ENCODE measurements around the gene RAB29.
A peak's percentile ranks its signal among the peaks of the same experiment; 100 is the strongest.

- TF ChIP-seq CTCF (IDR thresholded peaks at IDR 0.05) (peak in 5 of 7 experiments; percentile 67 to 81 (median 73)), POLR2AphosphoS5 (IDR thresholded peaks at IDR 0.05) (no peak), EP300 (IDR thresholded peaks at IDR 0.05) (no peak)
These were observed 16.4 kb upstream of the RAB29 start for GRCh38 chr1:205791568-205792180.

Data from stomach (tissue), 4 donors.